Measurements from ENCODE around the gene CLIC3.

DNA sequence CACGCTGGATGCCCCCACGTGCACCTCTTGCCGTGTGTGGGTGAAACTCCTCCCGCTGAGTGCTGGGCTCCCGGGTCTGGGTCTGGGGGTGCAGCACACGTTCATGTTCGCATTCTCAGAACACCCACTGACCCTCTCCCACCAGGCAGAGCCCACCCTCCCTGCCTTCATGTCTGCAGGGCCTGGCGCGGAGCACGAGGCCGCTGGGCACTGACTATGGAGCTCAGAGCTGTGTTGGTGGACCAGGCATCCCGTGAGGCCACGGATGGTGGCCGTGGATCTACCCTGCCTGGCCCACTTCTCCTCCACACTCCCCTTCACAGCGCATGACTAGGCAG is 35.5 kb downstream of the CLIC3 start:
- TF ChIP-seq POLR2A (IDR thresholded peaks at IDR 0.05; ENCODE audit: low read length): no peak
- TF ChIP-seq, protein P1, sequence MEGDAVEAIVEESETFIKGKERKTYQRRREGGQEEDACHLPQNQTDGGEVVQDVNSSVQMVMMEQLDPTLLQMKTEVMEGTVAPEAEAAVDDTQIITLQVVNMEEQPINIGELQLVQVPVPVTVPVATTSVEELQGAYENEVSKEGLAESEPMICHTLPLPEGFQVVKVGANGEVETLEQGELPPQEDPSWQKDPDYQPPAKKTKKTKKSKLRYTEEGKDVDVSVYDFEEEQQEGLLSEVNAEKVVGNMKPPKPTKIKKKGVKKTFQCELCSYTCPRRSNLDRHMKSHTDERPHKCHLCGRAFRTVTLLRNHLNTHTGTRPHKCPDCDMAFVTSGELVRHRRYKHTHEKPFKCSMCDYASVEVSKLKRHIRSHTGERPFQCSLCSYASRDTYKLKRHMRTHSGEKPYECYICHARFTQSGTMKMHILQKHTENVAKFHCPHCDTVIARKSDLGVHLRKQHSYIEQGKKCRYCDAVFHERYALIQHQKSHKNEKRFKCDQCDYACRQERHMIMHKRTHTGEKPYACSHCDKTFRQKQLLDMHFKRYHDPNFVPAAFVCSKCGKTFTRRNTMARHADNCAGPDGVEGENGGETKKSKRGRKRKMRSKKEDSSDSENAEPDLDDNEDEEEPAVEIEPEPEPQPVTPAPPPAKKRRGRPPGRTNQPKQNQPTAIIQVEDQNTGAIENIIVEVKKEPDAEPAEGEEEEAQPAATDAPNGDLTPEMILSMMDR (IDR thresholded peaks at IDR 0.05): no peak
